IMR-90 (cell line): ENCODE results near the gene KLRF2. TPM values are rescaled to one million over a fixed set of nuclear protein-coding genes. Genes with fewer than 3 reads are reported as not detected.

Source experiments
- ATAC-seq: fragments of 200-7000 bp; cut with Tn5 transposase; 2 replicates; pipeline ENCODE4 v1.9.1; 2020; ENCODE audit warnings: low read depth, mild to moderate bottlenecking, moderate library complexity
- BruUV-seq: library from RNA; stranded (reverse); fragments of 400-500 nt; replicated peaks from 2 replicates; lab custom pipeline; 2021; lab: Mats Ljungman, UMichigan
- CTCF ChIA-PET: fragments of 300-600 bp; formaldehyde crosslinking; extraction: SDS; loops from one replicate; lab custom pipeline; 2021; ENCODE audit warnings: antibody characterized with exemption; lab: Yijun Ruan, JAX
- POLR2A ChIA-PET: fragments of 300-600 bp; sonication (Branson Sonifier 250); formaldehyde crosslinking; loops from one replicate; lab custom pipeline; 2022; ENCODE audit warnings: antibody characterized with exemption; ENCODE audit not compliant: unreplicated experiment; lab: Charles Lee
- DNase-seq: peaks from one replicate; pipeline ENCODE4 v3.0.0; 2013
- H2AFZ ChIP-seq: replicated peaks from 2 replicates; pipeline ENCODE3; 2013; ENCODE audit warnings: low read length, mild to moderate bottlenecking; ENCODE audit not compliant: poor library complexity
- H2AK5ac ChIP-seq: 2 replicates; pipeline ENCODE4 v1.6.1; 2013; ENCODE audit warnings: low read depth, low read length, inconsistent platforms
- H2AK9ac ChIP-seq: replicated peaks from 2 replicates; pipeline ENCODE3; 2013; ENCODE audit warnings: mild to moderate bottlenecking, low read depth, low read length, moderate library complexity; ENCODE audit not compliant: poor library complexity
- H2BK120ac ChIP-seq: 2 replicates; pipeline ENCODE4 v1.6.1; 2013; ENCODE audit warnings: low read depth, low read length, inconsistent platforms
- H2BK15ac ChIP-seq: 3 replicates; pipeline ENCODE4 v1.6.1; 2013; ENCODE audit warnings: low read depth, low read length, inconsistent platforms
- H2BK20ac ChIP-seq: 2 replicates; pipeline ENCODE4 v1.6.1; 2013; ENCODE audit warnings: low read depth, mild to moderate bottlenecking, inconsistent platforms, low read length, moderate library complexity
- H2BK5ac ChIP-seq: 2 replicates; pipeline ENCODE4 v1.6.1; 2013; ENCODE audit warnings: mild to moderate bottlenecking, low read depth, low read length, inconsistent platforms; ENCODE audit not compliant: poor library complexity, severe bottlenecking
- H3K14ac ChIP-seq: replicated peaks from 2 replicates; pipeline ENCODE4 v1.6.1; 2013; ENCODE audit warnings: low read depth, low read length, inconsistent platforms
- H3K18ac ChIP-seq: 2 replicates; pipeline ENCODE4 v1.6.1; 2013; ENCODE audit warnings: low read depth, low read length, control low read depth
- H3K23ac ChIP-seq: 2 replicates; pipeline ENCODE4 v1.6.1; 2013; ENCODE audit warnings: low read depth, low read length, inconsistent platforms
- H3K27ac ChIP-seq: 2 replicates; pipeline ENCODE4 v1.5.1; 2013; ENCODE audit warnings: mild to moderate bottlenecking, control low read depth, low read length; ENCODE audit not compliant: insufficient read depth
- H3K27me3 ChIP-seq: 2 replicates; pipeline ENCODE4 v1.6.1; 2013; ENCODE audit warnings: low read length; ENCODE audit not compliant: control insufficient read depth, insufficient read depth
- H3K36me3 ChIP-seq: 2 replicates; pipeline ENCODE4 v1.6.1; 2013; ENCODE audit warnings: low read length, mixed read lengths; ENCODE audit not compliant: control insufficient read depth, insufficient read depth
- H3K4ac ChIP-seq: 2 replicates; pipeline ENCODE4 v1.6.1; 2013; ENCODE audit warnings: low read depth, low read length, inconsistent platforms
- H3K4me1 ChIP-seq: 2 replicates; pipeline ENCODE4 v1.6.1; 2013; ENCODE audit warnings: low read length, mixed read lengths; ENCODE audit not compliant: control insufficient read depth, insufficient read depth
- H3K4me2 ChIP-seq: 2 replicates; pipeline ENCODE4 v1.6.1; 2013; ENCODE audit warnings: low read depth, mild to moderate bottlenecking, control low read depth, low read length, moderate library complexity
- H3K4me3 ChIP-seq: 2 replicates; pipeline ENCODE4 v1.5.1; 2013; ENCODE audit warnings: low read depth, mild to moderate bottlenecking, control low read depth, low read length, moderate library complexity; ENCODE audit not compliant: insufficient read depth
- H3K56ac ChIP-seq: 2 replicates; pipeline ENCODE4 v1.6.1; 2013; ENCODE audit warnings: low read length, inconsistent platforms; ENCODE audit not compliant: insufficient read depth; ENCODE audit errors: extremely low read depth
- H3K79me1 ChIP-seq, 2 experiments: 2 replicates each; pipeline ENCODE4 v1.6.1; 2013; ENCODE audit warnings: low read length in 2 of 2, inconsistent platforms in 1 of 2, low read depth in 1 of 2
- H3K9ac ChIP-seq: 2 replicates; pipeline ENCODE4 v1.6.1; 2013; ENCODE audit warnings: low read depth, low read length, control low read depth
- H3K9me1 ChIP-seq: 2 replicates; pipeline ENCODE4 v1.6.1; 2013; ENCODE audit warnings: low read length, inconsistent platforms; ENCODE audit not compliant: insufficient read depth
- H3K9me3 ChIP-seq: 2 replicates; pipeline ENCODE4 v1.6.1; 2013; ENCODE audit warnings: low read length; ENCODE audit not compliant: control insufficient read depth, insufficient read depth
- H4K20me1 ChIP-seq: 2 replicates; pipeline ENCODE4 v1.6.1; 2013; ENCODE audit warnings: low read length, inconsistent platforms; ENCODE audit not compliant: insufficient read depth
- H4K5ac ChIP-seq: 2 replicates; pipeline ENCODE4 v1.6.1; 2013; ENCODE audit warnings: mild to moderate bottlenecking, low read depth, low read length, control low read depth
- H4K8ac ChIP-seq, 2 experiments: 2 replicates each; pipeline ENCODE4 v1.6.1; 2013; ENCODE audit warnings: low read depth in 2 of 2, low read length in 2 of 2, control low read depth in 1 of 2, inconsistent platforms in 1 of 2
- H4K91ac ChIP-seq: 2 replicates; pipeline ENCODE4 v1.6.1; 2013; ENCODE audit warnings: low read depth, low read length, inconsistent platforms; ENCODE audit not compliant: insufficient read depth
- BHLHE40 ChIP-seq: fragments of 150-350 bp; IDR thresholded peaks from 2 replicates; pipeline ENCODE4 v1.6.1; 2016; ENCODE audit warnings: mild to moderate bottlenecking, low read depth, low read length
- CEBPB ChIP-seq: IDR thresholded peaks from 2 replicates; pipeline ENCODE4 v1.6.1; 2012; ENCODE audit warnings: low read depth, low read length, improper control_type of control experiment
- CHD1 ChIP-seq: IDR thresholded peaks from 2 replicates; pipeline ENCODE4 v1.6.1; 2012; ENCODE audit warnings: low read depth, low read length, improper control_type of control experiment
- FOS ChIP-seq: fragments of 150-350 bp; IDR thresholded peaks from 2 replicates; pipeline ENCODE4 v1.6.1; 2016; ENCODE audit warnings: low read depth, low read length
- MAFK ChIP-seq: IDR thresholded peaks from 2 replicates; pipeline ENCODE4 v1.6.1; 2012; ENCODE audit warnings: low read depth, low read length, improper control_type of control experiment
- MAZ ChIP-seq: IDR thresholded peaks from 2 replicates; pipeline ENCODE4 v1.6.1; 2012; ENCODE audit warnings: low read depth, mild to moderate bottlenecking, low read length, improper control_type of control experiment, moderate library complexity, borderline replicate concordance
- MXI1 ChIP-seq: IDR thresholded peaks from 2 replicates; pipeline ENCODE4 v1.6.1; 2012; ENCODE audit warnings: low read depth, mild to moderate bottlenecking, low read length, moderate library complexity, borderline replicate concordance
- NFE2L2 ChIP-seq: fragments of 150-350 bp; IDR thresholded peaks from 2 replicates; pipeline ENCODE4 v1.6.1; 2016; ENCODE audit warnings: low read depth, mild to moderate bottlenecking, low read length
- POLR2A ChIP-seq: IDR thresholded peaks from 2 replicates; pipeline ENCODE4 v1.6.1; 2012; ENCODE audit warnings: mild to moderate bottlenecking, low read depth, low read length
- RAD21 ChIP-seq: IDR thresholded peaks from 2 replicates; pipeline ENCODE4 v1.6.1; 2012; ENCODE audit warnings: low read length, improper control_type of control experiment
- RFX5 ChIP-seq: IDR thresholded peaks from 2 replicates; pipeline ENCODE4 v1.8.0; 2012; ENCODE audit warnings: low read depth, mild to moderate bottlenecking, low read length, moderate library complexity
- SMC3 ChIP-seq: fragments of 150-350 bp; IDR thresholded peaks from 2 replicates; pipeline ENCODE4 v1.6.1; 2016; ENCODE audit warnings: low read depth, mild to moderate bottlenecking, antibody characterized with exemption, low read length, moderate library complexity
- WGBS, 2 experiments: methylation state at CpG; one replicate each; pipeline versions ENCODE4 v1.1.5 to v1.1.7; 2013; ENCODE audit warnings: missing lambda C conversion rate in 2 of 2; ENCODE audit not compliant: insufficient read length in 1 of 2; ENCODE audit errors: extremely low coverage in 2 of 2; 5-methylcytosine and 5-hydroxymethylcytosine counted together
- dilution Hi-C: fragments of 300-500 bp; cut with HindIII; formaldehyde crosslinking; loops from one replicate; pipeline ENCODE4 v1.14.3; 2018; ENCODE audit warnings: low sequenced_read_pairs; ENCODE audit not compliant: unreplicated experiment
- in situ Hi-C: fragments of 300-500 bp; cut with MboI; formaldehyde crosslinking; loops from 3 replicates; pipeline ENCODE4 v1.14.3; 2019; ENCODE audit warnings: low sequenced_read_pairs, inconsistent platforms, mixed read lengths
- intact Hi-C: fragments of 100-400 bp; cut with micrococcal nuclease; formaldehyde crosslinking; loops from 2 replicates; pipeline ENCODE4 v1.10.0; 2022
- polyA plus RNA-seq, 3 experiments: library from polyadenylated mRNA; depleted of rRNA; stranded (reverse); fragments of >200 nt; gene quantifications; 2 replicates each; pipeline ENCODE4 v1.2.3, GENCODE V29; 2012; ENCODE audit warnings: low replicate concordance in 1 of 3
- total RNA-seq: library from RNA; depleted of rRNA; stranded (reverse); fragments of >200 nt; gene quantifications from 2 replicates; pipeline ENCODE4 v1.2.3, GENCODE V29; 2012
- TF ChIP-seq, protein P1 (sequence below): fragments of 150-350 bp; IDR thresholded peaks from 2 replicates; pipeline ENCODE4 v1.6.1; 2017; ENCODE audit warnings: mild to moderate bottlenecking, antibody characterized with exemption, low read length, low read depth
- TF ChIP-seq, protein P2 (sequence below): conservative IDR thresholded peaks from 2 replicates; pipeline ENCODE4 v1.5.1; 2012; ENCODE audit warnings: mild to moderate bottlenecking, low read depth, low read length, improper control_type of control experiment
- TF ChIP-seq, protein P3 (sequence below): fragments of 150-350 bp; IDR thresholded peaks from 2 replicates; pipeline ENCODE4 v1.6.1; 2016; ENCODE audit warnings: low read depth, mild to moderate bottlenecking, low read length, moderate library complexity, borderline replicate concordance

The KLRF2 gene
- total and polyA plus RNA-seq, 2 of the 4 experiments (the other 2 are of a cell fraction) = not detected

DNA sequence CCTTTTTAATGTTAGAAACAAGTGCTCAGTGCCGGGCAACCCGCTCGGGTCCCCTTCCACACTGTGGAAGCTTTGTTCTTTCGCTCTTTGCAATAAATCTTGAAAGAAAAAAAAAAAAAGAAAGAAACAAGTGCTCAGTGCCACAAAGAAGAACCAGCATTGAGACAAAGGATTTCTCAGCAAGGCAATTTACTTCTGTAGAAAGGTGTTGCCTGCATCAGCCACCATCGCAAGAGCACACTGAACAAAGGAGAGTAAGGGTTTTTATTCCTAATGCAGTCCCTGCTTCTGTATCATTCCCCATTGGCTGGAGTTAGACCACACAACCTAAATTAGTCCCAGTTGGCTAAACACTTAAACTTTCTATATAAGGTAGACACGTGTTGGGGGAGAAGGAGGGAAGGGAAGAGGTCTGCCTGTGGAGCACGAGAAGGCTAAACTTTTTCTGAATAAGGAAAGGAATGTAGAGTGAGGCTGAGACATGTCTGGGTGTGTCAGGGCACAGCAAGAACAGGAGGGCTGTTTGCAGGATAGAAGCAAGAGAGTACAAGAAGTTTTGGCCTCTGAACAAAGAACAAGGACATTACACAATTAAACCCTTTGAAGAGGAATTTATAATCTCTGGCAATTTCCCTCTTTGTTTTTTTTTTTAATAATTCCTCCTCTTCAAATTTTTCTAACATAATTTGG is 21.4 kb downstream of the KLRF2 start:
- TF ChIP-seq NFE2L2 = no peak
- TF ChIP-seq, protein P1, sequence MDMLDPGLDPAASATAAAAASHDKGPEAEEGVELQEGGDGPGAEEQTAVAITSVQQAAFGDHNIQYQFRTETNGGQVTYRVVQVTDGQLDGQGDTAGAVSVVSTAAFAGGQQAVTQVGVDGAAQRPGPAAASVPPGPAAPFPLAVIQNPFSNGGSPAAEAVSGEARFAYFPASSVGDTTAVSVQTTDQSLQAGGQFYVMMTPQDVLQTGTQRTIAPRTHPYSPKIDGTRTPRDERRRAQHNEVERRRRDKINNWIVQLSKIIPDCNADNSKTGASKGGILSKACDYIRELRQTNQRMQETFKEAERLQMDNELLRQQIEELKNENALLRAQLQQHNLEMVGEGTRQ = no peak
- TF ChIP-seq, protein P2, sequence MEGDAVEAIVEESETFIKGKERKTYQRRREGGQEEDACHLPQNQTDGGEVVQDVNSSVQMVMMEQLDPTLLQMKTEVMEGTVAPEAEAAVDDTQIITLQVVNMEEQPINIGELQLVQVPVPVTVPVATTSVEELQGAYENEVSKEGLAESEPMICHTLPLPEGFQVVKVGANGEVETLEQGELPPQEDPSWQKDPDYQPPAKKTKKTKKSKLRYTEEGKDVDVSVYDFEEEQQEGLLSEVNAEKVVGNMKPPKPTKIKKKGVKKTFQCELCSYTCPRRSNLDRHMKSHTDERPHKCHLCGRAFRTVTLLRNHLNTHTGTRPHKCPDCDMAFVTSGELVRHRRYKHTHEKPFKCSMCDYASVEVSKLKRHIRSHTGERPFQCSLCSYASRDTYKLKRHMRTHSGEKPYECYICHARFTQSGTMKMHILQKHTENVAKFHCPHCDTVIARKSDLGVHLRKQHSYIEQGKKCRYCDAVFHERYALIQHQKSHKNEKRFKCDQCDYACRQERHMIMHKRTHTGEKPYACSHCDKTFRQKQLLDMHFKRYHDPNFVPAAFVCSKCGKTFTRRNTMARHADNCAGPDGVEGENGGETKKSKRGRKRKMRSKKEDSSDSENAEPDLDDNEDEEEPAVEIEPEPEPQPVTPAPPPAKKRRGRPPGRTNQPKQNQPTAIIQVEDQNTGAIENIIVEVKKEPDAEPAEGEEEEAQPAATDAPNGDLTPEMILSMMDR = no peak
- TF ChIP-seq RFX5 = no peak
- TF ChIP-seq MXI1 = no peak
- TF ChIP-seq FOS = no peak
- TF ChIP-seq, protein P3, sequence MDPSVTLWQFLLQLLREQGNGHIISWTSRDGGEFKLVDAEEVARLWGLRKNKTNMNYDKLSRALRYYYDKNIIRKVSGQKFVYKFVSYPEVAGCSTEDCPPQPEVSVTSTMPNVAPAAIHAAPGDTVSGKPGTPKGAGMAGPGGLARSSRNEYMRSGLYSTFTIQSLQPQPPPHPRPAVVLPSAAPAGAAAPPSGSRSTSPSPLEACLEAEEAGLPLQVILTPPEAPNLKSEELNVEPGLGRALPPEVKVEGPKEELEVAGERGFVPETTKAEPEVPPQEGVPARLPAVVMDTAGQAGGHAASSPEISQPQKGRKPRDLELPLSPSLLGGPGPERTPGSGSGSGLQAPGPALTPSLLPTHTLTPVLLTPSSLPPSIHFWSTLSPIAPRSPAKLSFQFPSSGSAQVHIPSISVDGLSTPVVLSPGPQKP = no peak
- TF ChIP-seq POLR2A = no peak
- no peak for TF ChIP-seq CEBPB
- TF ChIP-seq SMC3 = no peak
- TF ChIP-seq RAD21 = no peak
- no peak for TF ChIP-seq MAFK
- TF ChIP-seq BHLHE40 = no peak
- TF ChIP-seq CHD1 = no peak
- no peak for TF ChIP-seq MAZ
- CTCF ChIA-PET = no interaction called here
- whole genome bisulfite sequencing, 2 experiments = 90% methylated on average over 2 of the region's 7 CpGs; no CpG with 5 or more reads in 1 of the 2 experiments
- in situ Hi-C loops = no loop called here
- Histone ChIP-seq H3K9ac (no peak overlapping the region), H3K36me3 (no peaks in the 10 kb centered on the region), H2BK15ac (no peak overlapping the region), H2BK5ac (no peak overlapping the region), H3K14ac (no peak overlapping the region), H4K8ac (no peak overlapping the region), H3K56ac (no peak overlapping the region), H3K4me2 (no peak overlapping the region), H3K27me3 (no peaks in the 10 kb centered on the region; the same call in 1 of the 2 replicates), H3K4ac (no peak overlapping the region), H4K91ac (no peak overlapping the region), H3K4me1 (no peaks in the 10 kb centered on the region), H3K18ac (no peak overlapping the region), H3K79me1 (no peaks in the 10 kb centered on the region), H3K27ac (no peak overlapping the region), H4K5ac (no peak overlapping the region), H3K9me3 (peaks cover 6% of the 10 kb centered on the region; the same call in 1 of the 2 replicates), H2AFZ (no peak overlapping the region), H3K4me3 (no peak overlapping the region), H4K20me1 (no peaks in the 10 kb centered on the region), H3K23ac (no peak overlapping the region), H2AK9ac (no peak overlapping the region), H2BK120ac (no peak overlapping the region), H2AK5ac (no peak overlapping the region), H3K9me1 (no peaks in the 10 kb centered on the region), H2BK20ac (no peak overlapping the region)
- DNase-seq (no peak), ATAC-seq (no peak)
- dilution Hi-C loops = no loop called here
- intact Hi-C loops = no loop called here
- POLR2A ChIA-PET = no interaction called here
- no TSS peak for BruUV-seq
